Neuronal stem cell (in vitro differentiated cells): ENCODE results near the gene RPS6KA2.

Experiments
- DNase-seq: peaks from one replicate; pipeline ENCODE4 v3.0.0-alpha.2; 2013; ENCODE audit warnings: low spot score
- H2AFZ ChIP-seq: one replicate; pipeline ENCODE4 v1.6.1; 2013; ENCODE audit warnings: mild to moderate bottlenecking, low read length, inconsistent platforms
- H2AK5ac ChIP-seq: 2 replicates; pipeline ENCODE4 v1.6.1; 2013; ENCODE audit warnings: low read depth, mild to moderate bottlenecking, inconsistent platforms, low read length, moderate library complexity, mixed read lengths
- H2BK120ac ChIP-seq: 2 replicates; pipeline ENCODE4 v1.6.1; 2013; ENCODE audit warnings: low read depth, mild to moderate bottlenecking, inconsistent platforms, low read length, moderate library complexity, mixed read lengths
- H2BK12ac ChIP-seq: one replicate; pipeline ENCODE4 v1.6.1; 2013; ENCODE audit warnings: low read length, inconsistent platforms
- H2BK15ac ChIP-seq: 2 replicates; pipeline ENCODE4 v1.6.1; 2013; ENCODE audit warnings: mild to moderate bottlenecking, low read length, inconsistent platforms, mixed read lengths
- H2BK5ac ChIP-seq: one replicate; pipeline ENCODE4 v1.6.1; 2013; ENCODE audit warnings: inconsistent platforms, mild to moderate bottlenecking, low read length, moderate library complexity
- H3K14ac ChIP-seq: one replicate; pipeline ENCODE4 v1.6.1; 2013; ENCODE audit warnings: low read length, inconsistent platforms
- H3K18ac ChIP-seq: 2 replicates; pipeline ENCODE4 v1.6.1; 2013; ENCODE audit warnings: low read length, inconsistent platforms
- H3K23ac ChIP-seq: 2 replicates; pipeline ENCODE4 v1.6.1; 2013; ENCODE audit warnings: low read depth, mild to moderate bottlenecking, mixed read lengths, low read length, inconsistent platforms; ENCODE audit not compliant: poor library complexity
- H3K27ac ChIP-seq: replicated peaks from 3 replicates; pipeline ENCODE4 v1.5.1; 2013; ENCODE audit warnings: low read length, inconsistent platforms
- H3K27me3 ChIP-seq, 3 experiments: 2 replicates each; pipeline ENCODE4 v1.6.1; 2013; ENCODE audit warnings: low read length in 3 of 3, mild to moderate bottlenecking in 2 of 3, inconsistent platforms in 1 of 3, low read depth in 1 of 3, mixed read lengths in 1 of 3, moderate library complexity in 1 of 3; ENCODE audit not compliant: control insufficient read depth in 3 of 3, insufficient read depth in 3 of 3
- H3K36me3 ChIP-seq, 2 donors: replicated peaks in 1 of 2; 2 replicates each; pipeline ENCODE4 v1.6.1; 2013; ENCODE audit warnings: low read length in 2 of 2; ENCODE audit not compliant: control insufficient read depth in 2 of 2, insufficient read depth in 2 of 2
- H3K4ac ChIP-seq: 2 replicates; pipeline ENCODE4 v1.6.1; 2013; ENCODE audit warnings: inconsistent platforms, mild to moderate bottlenecking, low read length, moderate library complexity
- H3K4me1 ChIP-seq, 2 donors: 1 replicate in 1 of 2; 2 replicates in 1 of 2; pipeline ENCODE4 v1.6.1; 2013; ENCODE audit warnings: low read length in 2 of 2, low read depth in 1 of 2; ENCODE audit not compliant: control insufficient read depth in 2 of 2, insufficient read depth in 1 of 2
- H3K4me2 ChIP-seq: one replicate; pipeline ENCODE4 v1.6.1; 2013; ENCODE audit warnings: mild to moderate bottlenecking, low read length, inconsistent platforms; ENCODE audit not compliant: insufficient read depth, poor library complexity, severe bottlenecking
- H3K4me3 ChIP-seq, 2 donors: 2 replicates each; pipeline ENCODE4 v1.5.1; 2013; ENCODE audit warnings: low read length in 2 of 2, mild to moderate bottlenecking in 2 of 2, inconsistent platforms in 1 of 2, moderate library complexity in 1 of 2
- H3K79me1 ChIP-seq: one replicate; pipeline ENCODE4 v1.6.1; 2013; ENCODE audit warnings: low read depth, mild to moderate bottlenecking, inconsistent platforms, low read length, moderate library complexity
- H3K9ac ChIP-seq: one replicate; pipeline ENCODE4 v1.6.1; 2013; ENCODE audit warnings: mild to moderate bottlenecking, low read depth, low read length, inconsistent platforms; ENCODE audit not compliant: poor library complexity
- H3K9me3 ChIP-seq, 2 donors: replicated peaks in 1 of 2; 2 replicates each; pipeline versions ENCODE3 to v1.6.1; 2013; ENCODE audit warnings: low read length in 2 of 2, mild to moderate bottlenecking in 2 of 2, inconsistent platforms in 1 of 2, low read depth in 1 of 2, mixed read lengths in 1 of 2, moderate library complexity in 1 of 2; ENCODE audit not compliant: control insufficient read depth in 2 of 2, insufficient read depth in 1 of 2
- H4K8ac ChIP-seq: one replicate; pipeline ENCODE4 v1.6.1; 2013; ENCODE audit warnings: low read depth, mild to moderate bottlenecking, inconsistent platforms, low read length, moderate library complexity
- H4K91ac ChIP-seq: one replicate; pipeline ENCODE4 v1.6.1; 2013; ENCODE audit warnings: low read length, low read depth, mild to moderate bottlenecking, inconsistent platforms; ENCODE audit not compliant: poor library complexity
- WGBS, 2 donors: extraction: QIAGEN DNeasy Blood & Tissue Kit; methylation state at CpG; one replicate each; pipeline ENCODE4 v1.1.7; 2013; ENCODE audit warnings: missing lambda C conversion rate in 2 of 2, mixed read lengths in 1 of 2; ENCODE audit not compliant: insufficient read length in 2 of 2, insufficient replicate concordance in 1 of 2; ENCODE audit errors: extremely low coverage in 2 of 2; 5-methylcytosine and 5-hydroxymethylcytosine counted together

RPS6KA2 gene

DNA sequence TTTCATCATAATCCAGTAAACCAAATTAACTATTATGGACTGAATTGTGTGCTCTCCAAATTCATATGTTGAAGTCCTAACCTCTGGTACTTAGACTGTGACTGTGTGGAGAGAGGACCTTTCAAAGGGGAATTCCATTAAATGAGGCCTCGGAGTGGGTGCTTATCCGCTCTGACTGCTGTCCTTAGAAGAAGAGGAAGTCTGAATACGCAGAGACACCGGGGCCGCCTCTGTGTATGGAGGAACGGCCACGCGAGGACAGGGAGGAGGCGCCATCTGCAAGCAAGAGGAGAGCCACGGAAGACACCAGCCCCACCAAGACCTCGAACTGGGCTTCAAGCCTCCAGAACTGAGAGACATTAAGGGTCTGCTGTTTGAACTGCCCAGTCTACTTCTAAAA, 35.6 kb upstream of the RPS6KA2 start:
- Histone ChIP-seq H3K9ac (no peak overlapping the region), H3K27ac (no peak overlapping the region), H2BK15ac (no peak overlapping the region), H3K79me1 (no peaks in the 10 kb centered on the region), H2AFZ (no peak overlapping the region), H2BK5ac (no peak overlapping the region), H3K4me1 (peaks cover 0 to 1% of the 10 kb centered on the region in 2 donors), H3K18ac (no peak overlapping the region), H2BK120ac (no peak overlapping the region), H3K36me3 (no peaks in the 10 kb centered on the region), H3K27me3 (peaks cover 0 to 1% (median 0%) of the 10 kb centered on the region in 3 experiments), H3K9me3 (no peaks in the 10 kb centered on the region), H2AK5ac (no peak overlapping the region), H3K4ac (no peak overlapping the region), H2BK12ac (no peak overlapping the region), H3K4me3 (no peak overlapping the region), H3K4me2 (no peak overlapping the region), H4K91ac (no peak overlapping the region), H3K14ac (no peak overlapping the region), H3K23ac (no peak overlapping the region), H4K8ac (no peak overlapping the region)
- DNase-seq = no peak
- WGBS, 2 donors = no CpG with 5 or more reads among the region's 11 CpGs

DNA sequence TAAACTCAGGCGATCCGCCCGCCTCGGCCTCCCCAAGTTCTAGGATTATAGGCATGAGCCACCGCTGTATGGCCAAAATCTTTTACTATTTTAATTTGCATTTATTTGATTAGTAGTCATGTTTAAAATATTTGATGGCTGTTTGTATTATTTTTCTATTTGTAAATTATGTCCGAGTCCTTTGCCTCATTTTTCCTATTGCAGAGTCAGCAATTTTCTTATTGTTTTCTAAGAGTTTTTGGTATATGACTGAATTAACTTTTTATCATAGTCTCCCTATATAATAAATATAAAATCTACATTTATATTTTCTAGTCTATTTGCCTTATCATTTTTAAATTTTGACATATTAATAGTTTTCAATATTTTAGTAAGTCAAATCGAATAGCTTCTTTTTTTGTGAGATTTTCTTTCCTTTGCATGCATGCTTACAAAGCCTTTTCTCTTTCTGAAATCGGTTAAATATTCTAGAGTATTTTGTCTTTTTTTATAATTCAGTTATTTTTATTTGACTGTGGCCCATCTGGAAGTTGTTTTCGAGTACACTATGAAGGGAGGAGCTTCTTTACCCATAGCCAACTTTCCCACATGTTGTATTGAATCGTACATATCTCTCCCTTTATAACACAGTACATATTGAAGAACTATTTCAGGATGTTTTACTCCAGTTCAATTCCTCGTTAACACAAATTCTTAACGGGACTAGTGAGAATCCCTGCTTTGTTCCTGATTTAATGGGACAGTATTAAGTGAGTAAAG, 34.5 kb upstream of the RPS6KA2 start:
- no peak overlapping the region for H2AK5ac ChIP-seq
- no peaks in the 10 kb centered on the region for H3K36me3 ChIP-seq
- H3K14ac ChIP-seq = no peak overlapping the region
- no peak overlapping the region for H3K4me2 ChIP-seq
- WGBS, 2 donors = no CpG with 5 or more reads among the region's 12 CpGs
- H2BK120ac ChIP-seq = no peak overlapping the region
- H3K27ac ChIP-seq = no peak overlapping the region
- peaks cover 1 to 5% of the 10 kb centered on the region in 2 donors for H3K4me1 ChIP-seq
- DNase-seq = no peak
- no peak overlapping the region for H3K4ac ChIP-seq
- no peak overlapping the region for H3K4me3 ChIP-seq
- no peak overlapping the region for H3K9ac ChIP-seq
- H3K9me3 ChIP-seq = no peaks in the 10 kb centered on the region
- H4K91ac ChIP-seq = no peak overlapping the region
- H2BK12ac ChIP-seq = no peak overlapping the region
- H2BK5ac ChIP-seq = no peak overlapping the region
- H2AFZ ChIP-seq = no peak overlapping the region
- no peaks in the 10 kb centered on the region for H3K79me1 ChIP-seq
- H3K18ac ChIP-seq = no peak overlapping the region
- no peak overlapping the region for H2BK15ac ChIP-seq
- no peak overlapping the region for H4K8ac ChIP-seq
- H3K23ac ChIP-seq = no peak overlapping the region
- H3K27me3 ChIP-seq = peaks cover 0 to 12% (median 2%) of the 10 kb centered on the region in 3 experiments

DNA sequence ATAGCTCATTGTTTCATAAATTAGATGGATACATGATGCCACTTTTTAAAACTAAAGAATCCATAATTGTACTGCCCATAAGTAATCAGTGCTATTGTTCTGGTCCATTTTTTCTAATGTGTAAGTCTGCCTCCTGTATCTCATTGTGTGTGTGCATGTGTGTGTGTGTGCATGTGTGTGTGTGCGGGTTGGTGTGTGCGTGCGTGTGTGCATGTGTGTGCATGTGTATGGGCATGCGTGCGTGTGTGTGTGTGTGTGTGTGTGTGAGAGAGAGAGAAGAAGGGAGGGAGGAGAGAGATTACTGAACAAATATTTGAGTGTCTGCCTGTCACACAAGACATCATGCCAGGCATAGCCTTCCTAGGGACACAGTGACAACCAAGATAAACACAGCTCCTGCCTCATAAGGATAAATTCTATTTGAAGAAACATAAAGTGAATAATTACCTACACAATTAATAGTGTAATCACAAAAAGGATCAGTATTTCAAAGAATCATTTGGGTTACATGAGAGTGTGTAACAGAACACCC, 33.2 kb upstream of the RPS6KA2 start:
- Histone ChIP-seq H2BK5ac (no peak overlapping the region), H2BK15ac (no peak overlapping the region), H3K36me3 (no peaks in the 10 kb centered on the region)

DNA sequence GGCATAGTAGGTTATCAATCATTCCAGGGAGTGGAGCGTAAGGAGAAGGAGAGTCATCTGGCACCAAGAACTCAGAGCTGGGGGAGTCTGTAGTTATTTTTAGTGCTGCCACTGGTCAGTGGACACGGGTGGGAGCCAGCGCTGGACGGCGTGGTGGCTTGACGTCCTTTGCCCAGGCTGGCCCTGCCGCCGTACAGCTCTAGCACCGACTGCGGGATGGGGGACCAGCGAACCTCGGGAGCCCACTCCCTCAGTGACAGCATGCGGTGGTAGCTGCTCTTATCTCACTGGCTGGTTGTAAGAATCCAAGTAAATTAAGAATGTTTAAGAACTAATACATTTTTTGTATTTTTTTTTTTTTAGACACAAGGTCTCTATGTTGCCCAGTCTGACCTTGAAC, 32.5 kb upstream of the RPS6KA2 start:
- H2BK15ac ChIP-seq = no peak overlapping the region
- H2BK120ac ChIP-seq = no peak overlapping the region
- H3K9ac ChIP-seq = no peak overlapping the region
- no peak overlapping the region for H3K4ac ChIP-seq
- H3K4me2 ChIP-seq = no peak overlapping the region
- no peak overlapping the region for H3K14ac ChIP-seq
- H2AK5ac ChIP-seq = no peak overlapping the region
- H3K4me1 ChIP-seq = peaks cover 3 to 13% of the 10 kb centered on the region in 2 donors
- H3K18ac ChIP-seq = peak overlapping the region; percentile 44
- no peak for DNase-seq
- no peak overlapping the region for H2AFZ ChIP-seq
- no peaks in the 10 kb centered on the region for H3K79me1 ChIP-seq
- H3K27ac ChIP-seq = no peak overlapping the region
- H2BK12ac ChIP-seq = no peak overlapping the region
- H4K8ac ChIP-seq = peak overlapping the region; percentile 23
- peaks cover 0 to 24% (median 2%) of the 10 kb centered on the region in 3 experiments for H3K27me3 ChIP-seq
- no peaks in the 10 kb centered on the region for H3K9me3 ChIP-seq
- no CpG with 5 or more reads among the region's 13 CpGs for WGBS, 2 donors
- H3K4me3 ChIP-seq = no peak overlapping the region
- no peak overlapping the region for H3K23ac ChIP-seq
- no peak overlapping the region for H4K91ac ChIP-seq
- H2BK5ac ChIP-seq = no peak overlapping the region
- no peaks in the 10 kb centered on the region for H3K36me3 ChIP-seq

More for the DNA sequence above, 33.2 kb upstream of the RPS6KA2 start:
- no peak overlapping the region for H3K18ac ChIP-seq
- H3K4me3 ChIP-seq = peak overlapping the region in 1 of 2 donors; percentile 66
- no peak overlapping the region for H3K4me2 ChIP-seq
- H3K4me1 ChIP-seq = peaks cover 3 to 13% of the 10 kb centered on the region in 2 donors
- H2BK120ac ChIP-seq = no peak overlapping the region
- peak overlapping the region; percentile 67 for H3K23ac ChIP-seq
- no peak overlapping the region for H2BK12ac ChIP-seq
- H3K9ac ChIP-seq = no peak overlapping the region
- H3K27ac ChIP-seq = no peak overlapping the region
- WGBS, 2 donors = no CpG with 5 or more reads among the region's 5 CpGs
- H3K4ac ChIP-seq = no peak overlapping the region
- H2AK5ac ChIP-seq = no peak overlapping the region
- no peak overlapping the region for H2AFZ ChIP-seq
- peaks cover 0 to 22% (median 2%) of the 10 kb centered on the region in 3 experiments for H3K27me3 ChIP-seq
- no peak for DNase-seq
- H3K9me3 ChIP-seq = no peaks in the 10 kb centered on the region
- no peaks in the 10 kb centered on the region for H3K79me1 ChIP-seq
- H4K8ac ChIP-seq = peak overlapping the region; percentile 49
- H3K14ac ChIP-seq = no peak overlapping the region
- H4K91ac ChIP-seq = no peak overlapping the region
